ENCODE results near the gene ZSCAN32.

ZSCAN32 gene

GRCh38 chr16:3356118-3356517 is 44.7 kb downstream of the ZSCAN32 start:
- DNase-seq: no peak

- no peak for DNase-seq
Measured at GRCh38 chr16:3355589-3355988, 45.2 kb downstream of the ZSCAN32 start, which contains the start of gene OR2C1. Gene OR2C1 (plus strand): TSS chr16:3355889. CDS start chr16:3355941, 52 bp downstream.

- DNase-seq: no peak
Measured at GRCh38 chr16:3349175-3349574, 51.6 kb downstream of the ZSCAN32 start.

- DNase-seq: no peak
Measured at GRCh38 chr16:3348547-3349167, 52.1 kb downstream of the ZSCAN32 start.

- no peak for DNase-seq
Measured at GRCh38 chr16:3347586-3347985, 53.2 kb downstream of the ZSCAN32 start.

- DNase-seq: no peak
Measured at GRCh38 chr16:3346041-3346440, 54.8 kb downstream of the ZSCAN32 start.
